Fibroblast of mammary gland (primary cell): Measurements from ENCODE around the gene GADD45B.

Experiments used
- DNase-seq: peaks from one replicate; pipeline ENCODE4 v3.0.0-alpha.2; 2010; ENCODE audit warnings: low read depth
- H3K4me3 ChIP-seq: 2 replicates; pipeline ENCODE4 v1.5.1; 2011; ENCODE audit warnings: low read depth, mild to moderate bottlenecking, low read length, moderate library complexity; ENCODE audit not compliant: control insufficient read depth
- TF ChIP-seq, protein P1 (sequence below): conservative IDR thresholded peaks from 2 replicates; pipeline ENCODE4 v1.5.1; 2011; ENCODE audit warnings: low read depth, low read length, inconsistent platforms; ENCODE audit not compliant: control insufficient read depth, insufficient read depth

The GADD45B gene

DNA sequence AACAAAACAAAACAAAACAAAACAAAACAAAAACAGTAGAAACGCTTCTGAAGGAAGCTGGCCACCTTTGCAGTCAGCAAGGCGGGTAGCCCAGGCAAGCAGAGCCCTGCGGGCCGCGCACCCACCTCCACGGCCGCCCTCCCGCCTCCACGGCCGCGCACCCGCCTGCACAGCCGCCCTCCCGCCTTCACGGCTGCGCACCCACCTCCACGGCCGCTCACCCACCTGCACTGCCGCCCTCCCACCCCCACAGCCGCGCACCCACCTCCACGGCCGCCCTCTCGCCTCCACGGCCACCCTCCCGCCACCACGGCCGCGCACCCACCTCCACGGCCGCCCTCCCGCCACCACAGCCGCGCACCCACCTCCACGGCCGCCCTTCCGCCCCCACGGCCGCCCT, 39.5 kb upstream of the GADD45B start:
- DNase-seq = no peak
- no peak overlapping the region for H3K4me3 ChIP-seq
- TF ChIP-seq, protein P1, sequence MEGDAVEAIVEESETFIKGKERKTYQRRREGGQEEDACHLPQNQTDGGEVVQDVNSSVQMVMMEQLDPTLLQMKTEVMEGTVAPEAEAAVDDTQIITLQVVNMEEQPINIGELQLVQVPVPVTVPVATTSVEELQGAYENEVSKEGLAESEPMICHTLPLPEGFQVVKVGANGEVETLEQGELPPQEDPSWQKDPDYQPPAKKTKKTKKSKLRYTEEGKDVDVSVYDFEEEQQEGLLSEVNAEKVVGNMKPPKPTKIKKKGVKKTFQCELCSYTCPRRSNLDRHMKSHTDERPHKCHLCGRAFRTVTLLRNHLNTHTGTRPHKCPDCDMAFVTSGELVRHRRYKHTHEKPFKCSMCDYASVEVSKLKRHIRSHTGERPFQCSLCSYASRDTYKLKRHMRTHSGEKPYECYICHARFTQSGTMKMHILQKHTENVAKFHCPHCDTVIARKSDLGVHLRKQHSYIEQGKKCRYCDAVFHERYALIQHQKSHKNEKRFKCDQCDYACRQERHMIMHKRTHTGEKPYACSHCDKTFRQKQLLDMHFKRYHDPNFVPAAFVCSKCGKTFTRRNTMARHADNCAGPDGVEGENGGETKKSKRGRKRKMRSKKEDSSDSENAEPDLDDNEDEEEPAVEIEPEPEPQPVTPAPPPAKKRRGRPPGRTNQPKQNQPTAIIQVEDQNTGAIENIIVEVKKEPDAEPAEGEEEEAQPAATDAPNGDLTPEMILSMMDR = no peak

DNA sequence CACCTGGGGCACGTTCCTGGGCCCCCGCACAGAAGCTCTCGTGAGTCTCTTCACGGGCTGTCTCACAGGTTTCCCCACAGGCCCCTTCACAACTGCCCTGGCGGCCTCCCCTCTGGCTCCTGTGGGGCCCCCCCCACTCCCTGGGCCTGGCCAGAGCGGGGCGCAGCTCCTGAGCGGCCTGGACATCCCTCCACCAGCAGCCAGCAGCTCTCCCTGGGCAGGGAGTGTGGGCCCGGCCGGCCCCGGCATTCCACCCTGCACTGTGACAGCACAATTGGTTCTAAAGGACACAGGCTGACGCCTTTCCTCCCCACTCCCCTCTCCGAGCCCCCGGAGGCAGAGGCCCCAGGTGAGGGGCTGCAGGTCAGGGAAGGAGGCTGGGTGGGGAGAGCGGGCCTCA, 39.0 kb upstream of the GADD45B start:
- TF ChIP-seq, protein P1 = no peak
- H3K4me3 ChIP-seq = no peak overlapping the region
- DNase-seq = no peak

DNA sequence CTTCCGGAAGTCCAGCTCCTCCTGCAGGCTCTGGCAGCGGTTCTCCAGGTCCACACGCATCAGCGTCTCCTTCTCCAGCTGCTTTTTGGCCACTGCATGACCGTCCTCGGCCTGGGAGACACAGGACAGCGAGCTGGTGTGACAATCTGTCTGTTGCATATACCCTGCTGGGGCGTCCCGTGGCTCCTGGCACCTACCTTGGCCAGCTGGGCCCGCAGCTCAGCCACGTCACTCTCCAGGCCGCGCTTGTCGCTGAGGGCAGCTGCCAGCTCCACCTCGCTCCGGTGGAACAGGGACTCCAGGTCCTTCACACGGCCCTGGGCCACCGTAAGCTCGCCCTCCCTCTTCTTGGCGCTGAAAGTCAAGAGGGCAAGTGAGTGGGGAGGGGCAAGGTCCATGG, 37.7 kb upstream of the GADD45B start:
- TF ChIP-seq, protein P1 = no peak
- no peak for DNase-seq

DNA sequence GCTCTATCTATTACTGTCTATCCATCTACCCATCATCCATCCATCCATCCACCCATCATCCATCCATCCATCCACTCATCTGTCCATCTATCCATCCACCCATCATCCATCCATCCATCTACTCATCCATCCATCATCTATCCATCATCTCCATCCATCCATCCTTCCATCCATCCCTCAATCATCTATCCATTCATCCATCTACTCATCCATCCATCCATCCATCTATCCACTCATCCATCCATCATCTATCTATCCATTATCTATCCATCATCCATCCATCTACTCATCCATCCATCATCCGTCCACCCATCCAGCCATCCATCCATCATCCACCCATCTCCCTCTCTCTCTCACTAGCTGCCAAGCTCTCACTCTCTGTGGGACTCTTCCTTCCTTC, 35.4 kb upstream of the GADD45B start:
- DNase-seq = no peak
- TF ChIP-seq, protein P1 = no peak
- H3K4me3 ChIP-seq = no peak overlapping the region

More for the DNA sequence above, 37.7 kb upstream of the GADD45B start:
- no peak overlapping the region for H3K4me3 ChIP-seq

DNA sequence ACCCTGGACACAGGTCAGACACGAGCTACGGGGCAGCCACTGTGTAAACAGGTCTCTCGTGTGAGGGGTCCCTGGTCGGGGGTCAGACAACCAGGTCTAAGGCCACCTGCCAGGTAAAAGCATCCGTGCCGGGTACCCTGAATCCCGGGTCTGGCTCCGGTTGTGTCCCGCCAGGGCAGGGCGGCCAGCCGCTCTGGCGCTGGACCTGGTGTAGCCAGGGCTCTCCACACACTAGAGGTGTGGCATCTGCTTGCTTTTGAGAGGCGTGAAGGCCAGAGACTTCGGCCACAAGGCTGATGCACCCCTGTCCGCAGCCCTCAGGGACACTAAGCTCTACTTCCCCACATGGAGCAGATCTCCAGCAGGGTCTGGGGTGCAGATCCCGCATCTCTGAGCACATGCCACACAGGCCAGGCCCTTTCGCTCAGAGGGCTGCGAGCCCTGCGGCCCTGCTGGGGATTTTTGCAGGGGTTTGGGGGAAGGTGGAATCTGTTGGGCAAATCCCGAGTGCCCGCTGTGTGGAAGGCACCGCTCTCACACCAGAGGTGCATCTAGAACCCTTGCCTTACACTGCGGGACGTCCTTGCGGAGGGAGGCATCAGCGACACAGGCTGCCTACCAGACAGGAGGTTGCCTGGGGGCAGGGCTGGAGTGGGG, 34.7 kb upstream of the GADD45B start:
- no peak overlapping the region for H3K4me3 ChIP-seq
- no peak for DNase-seq
- TF ChIP-seq, protein P1 = no peak

DNA sequence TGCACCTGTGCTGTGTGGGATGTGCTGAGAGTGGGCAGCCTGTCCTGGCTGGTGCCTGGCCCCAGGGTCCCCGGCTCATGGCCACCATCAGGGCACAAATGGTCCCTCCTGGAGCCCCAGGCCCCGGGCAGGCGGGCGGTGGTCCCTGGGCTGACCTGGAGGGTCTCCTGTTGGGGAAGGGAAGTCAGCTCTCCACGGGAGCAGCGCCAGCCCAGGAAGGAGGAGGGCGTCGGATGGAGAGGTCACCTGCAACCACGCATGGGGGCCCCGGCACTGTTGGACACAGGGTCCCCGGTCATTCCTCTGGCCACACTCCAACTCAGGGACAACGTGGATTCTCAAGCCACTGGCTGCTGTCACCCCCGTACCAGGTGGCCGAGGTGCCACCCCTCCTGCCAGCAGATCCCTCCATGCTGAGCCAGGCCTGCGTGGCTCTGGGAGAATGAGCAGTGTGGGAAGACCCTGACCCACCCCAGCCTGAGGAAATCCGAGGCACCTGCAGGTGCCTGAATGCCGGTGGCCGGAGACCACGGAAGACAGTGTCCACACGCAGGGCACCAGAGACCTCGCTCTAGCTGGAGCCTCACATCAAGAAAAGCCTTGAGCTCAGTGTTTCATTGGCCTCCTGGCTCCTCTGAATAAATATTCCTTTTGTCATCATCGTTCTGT, 32.7 kb upstream of the GADD45B start:
- no peak overlapping the region for H3K4me3 ChIP-seq
- DNase-seq = no peak
- TF ChIP-seq, protein P1 = no peak
